Measurements from ENCODE around the gene SETD6. TPM values are rescaled to one million over a fixed set of nuclear protein-coding genes. Genes with fewer than 3 reads are reported as not detected.

SETD6 gene
- total and polyA plus RNA-seq, 2 of the 13 experiments (the other 11 are each of a cell fraction or from before 2014, with no cell fraction given) = 24.0 to 25.7 TPM

DNA sequence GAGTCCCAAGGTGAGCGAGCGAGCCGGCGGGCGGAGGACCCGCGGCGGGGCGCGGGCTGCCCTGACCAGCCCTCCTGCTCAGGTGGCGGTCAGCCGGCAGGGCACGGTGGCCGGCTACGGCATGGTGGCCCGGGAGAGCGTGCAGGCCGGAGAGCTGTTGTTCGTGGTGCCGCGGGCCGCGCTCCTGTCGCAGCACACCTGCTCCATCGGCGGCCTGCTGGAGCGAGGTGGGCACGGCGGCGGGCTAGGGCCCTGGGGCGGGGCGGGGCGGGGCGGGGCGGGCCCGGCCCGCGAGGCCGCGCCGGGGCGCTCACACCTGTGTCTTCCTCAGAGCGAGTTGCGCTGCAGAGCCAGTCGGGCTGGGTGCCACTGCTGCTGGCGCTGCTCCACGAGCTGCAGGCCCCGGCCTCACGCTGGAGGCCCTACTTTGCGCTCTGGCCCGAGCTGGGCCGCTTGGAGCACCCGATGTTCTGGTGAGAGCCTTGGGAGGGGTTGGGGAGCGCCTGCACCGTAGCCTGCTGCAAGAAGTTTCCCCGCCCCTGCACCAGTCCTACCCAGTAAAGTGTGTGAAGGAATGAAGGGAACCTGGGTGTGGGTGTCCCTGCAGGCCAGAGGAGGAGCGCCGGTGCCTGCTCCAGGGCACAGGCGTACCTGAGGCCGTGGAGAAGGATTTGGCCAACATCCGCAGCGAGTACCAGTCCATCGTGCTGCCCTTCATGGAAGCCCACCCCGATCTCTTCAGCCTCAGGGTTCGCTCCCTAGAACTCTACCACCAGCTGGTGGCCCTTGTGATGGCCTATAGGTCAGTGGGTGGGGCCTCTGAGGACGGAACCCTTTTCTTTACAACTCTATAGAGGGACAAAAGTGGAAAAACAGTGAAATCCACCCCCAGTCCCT lies 802 bp downstream of the SETD6 start (continued):
- TF ChIP-seq, protein P1, sequence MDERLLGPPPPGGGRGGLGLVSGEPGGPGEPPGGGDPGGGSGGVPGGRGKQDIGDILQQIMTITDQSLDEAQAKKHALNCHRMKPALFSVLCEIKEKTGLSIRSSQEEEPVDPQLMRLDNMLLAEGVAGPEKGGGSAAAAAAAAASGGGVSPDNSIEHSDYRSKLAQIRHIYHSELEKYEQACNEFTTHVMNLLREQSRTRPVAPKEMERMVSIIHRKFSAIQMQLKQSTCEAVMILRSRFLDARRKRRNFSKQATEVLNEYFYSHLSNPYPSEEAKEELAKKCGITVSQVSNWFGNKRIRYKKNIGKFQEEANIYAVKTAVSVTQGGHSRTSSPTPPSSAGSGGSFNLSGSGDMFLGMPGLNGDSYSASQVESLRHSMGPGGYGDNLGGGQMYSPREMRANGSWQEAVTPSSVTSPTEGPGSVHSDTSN (CRISPR knock-in tag; IDR thresholded peaks at IDR 0.05) = no peak
- TF ChIP-seq ZNF841 (CRISPR knock-in tag; IDR thresholded peaks at IDR 0.05; ENCODE audit: borderline replicate concordance) = 0 out of 2 replicates have a peak, but pooled peaks have one; percentile 17
- TF ChIP-seq SMYD3 (CRISPR knock-in tag; IDR thresholded peaks at IDR 0.05) = no peak
- TF ChIP-seq, protein P2, sequence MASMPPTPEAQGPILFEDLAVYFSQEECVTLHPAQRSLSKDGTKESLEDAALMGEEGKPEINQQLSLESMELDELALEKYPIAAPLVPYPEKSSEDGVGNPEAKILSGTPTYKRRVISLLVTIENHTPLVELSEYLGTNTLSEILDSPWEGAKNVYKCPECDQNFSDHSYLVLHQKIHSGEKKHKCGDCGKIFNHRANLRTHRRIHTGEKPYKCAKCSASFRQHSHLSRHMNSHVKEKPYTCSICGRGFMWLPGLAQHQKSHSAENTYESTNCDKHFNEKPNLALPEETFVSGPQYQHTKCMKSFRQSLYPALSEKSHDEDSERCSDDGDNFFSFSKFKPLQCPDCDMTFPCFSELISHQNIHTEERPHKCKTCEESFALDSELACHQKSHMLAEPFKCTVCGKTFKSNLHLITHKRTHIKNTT (CRISPR knock-in tag; IDR thresholded peaks at IDR 0.05) = no peak; the same call in 1 of the 2 replicates
- TF ChIP-seq HIVEP1 (CRISPR knock-in tag; IDR thresholded peaks at IDR 0.05) = peak; percentile 58; the same call in 1 of the 2 replicates
- no peak for TF ChIP-seq ATM (IDR thresholded peaks at IDR 0.05; ENCODE audit: borderline replicate concordance)
- no peak for TF ChIP-seq SYNCRIP (IDR thresholded peaks at IDR 0.05; ENCODE audit: insufficient read depth, low read depth, low read length)
- TF ChIP-seq ZNF547 (CRISPR knock-in tag; IDR thresholded peaks at IDR 0.05) = no peak; the same call in none of the 2 replicates
- no peak for TF ChIP-seq ZNF232 (CRISPR knock-in tag; IDR thresholded peaks at IDR 0.05; ENCODE audit: borderline replicate concordance)
- no peak for TF ChIP-seq SMAD9 (CRISPR knock-in tag; IDR thresholded peaks at IDR 0.05)
- TF ChIP-seq ASH2L (IDR thresholded peaks at IDR 0.05; ENCODE audit: insufficient read length, low read depth, low read length) = no peak
- TF ChIP-seq, protein P3, sequence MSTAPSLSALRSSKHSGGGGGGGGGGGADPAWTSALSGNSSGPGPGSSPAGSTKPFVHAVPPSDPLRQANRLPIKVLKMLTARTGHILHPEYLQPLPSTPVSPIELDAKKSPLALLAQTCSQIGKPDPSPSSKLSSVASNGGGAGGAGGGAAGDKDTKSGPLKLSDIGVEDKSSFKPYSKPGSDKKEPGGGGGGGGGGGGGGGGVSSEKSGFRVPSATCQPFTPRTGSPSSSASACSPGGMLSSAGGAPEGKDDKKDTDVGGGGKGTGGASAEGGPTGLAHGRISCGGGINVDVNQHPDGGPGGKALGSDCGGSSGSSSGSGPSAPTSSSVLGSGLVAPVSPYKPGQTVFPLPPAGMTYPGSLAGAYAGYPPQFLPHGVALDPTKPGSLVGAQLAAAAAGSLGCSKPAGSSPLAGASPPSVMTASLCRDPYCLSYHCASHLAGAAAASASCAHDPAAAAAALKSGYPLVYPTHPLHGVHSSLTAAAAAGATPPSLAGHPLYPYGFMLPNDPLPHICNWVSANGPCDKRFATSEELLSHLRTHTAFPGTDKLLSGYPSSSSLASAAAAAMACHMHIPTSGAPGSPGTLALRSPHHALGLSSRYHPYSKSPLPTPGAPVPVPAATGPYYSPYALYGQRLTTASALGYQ (CRISPR knock-in tag; IDR thresholded peaks at IDR 0.05) = no peak
- TF ChIP-seq IRF2 (CRISPR knock-in tag; IDR thresholded peaks at IDR 0.05) = no peak
- 0 out of 2 replicates have a peak, but pooled peaks have one; percentile 2 for TF ChIP-seq ZNF7 (CRISPR knock-in tag; IDR thresholded peaks at IDR 0.05)
- TF ChIP-seq, protein P4, sequence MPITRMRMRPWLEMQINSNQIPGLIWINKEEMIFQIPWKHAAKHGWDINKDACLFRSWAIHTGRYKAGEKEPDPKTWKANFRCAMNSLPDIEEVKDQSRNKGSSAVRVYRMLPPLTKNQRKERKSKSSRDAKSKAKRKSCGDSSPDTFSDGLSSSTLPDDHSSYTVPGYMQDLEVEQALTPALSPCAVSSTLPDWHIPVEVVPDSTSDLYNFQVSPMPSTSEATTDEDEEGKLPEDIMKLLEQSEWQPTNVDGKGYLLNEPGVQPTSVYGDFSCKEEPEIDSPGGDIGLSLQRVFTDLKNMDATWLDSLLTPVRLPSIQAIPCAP (CRISPR knock-in tag; IDR thresholded peaks at IDR 0.05; ENCODE audit: low read depth) = no peak
- no peak for TF ChIP-seq MED1 (CRISPR knock-in tag; IDR thresholded peaks at IDR 0.05)
- TF ChIP-seq NR1H2 (CRISPR knock-in tag; IDR thresholded peaks at IDR 0.05; ENCODE audit: borderline replicate concordance, low read depth) = no peak
- 0 out of 2 replicates have a peak, but pooled peaks have one; percentile 1 for TF ChIP-seq ZNF34 (CRISPR knock-in tag; IDR thresholded peaks at IDR 0.05; ENCODE audit: borderline replicate concordance)
- no peak for TF ChIP-seq SOX13 (IDR thresholded peaks at IDR 0.05)
- TF ChIP-seq SOX13 (CRISPR knock-in tag; conservative IDR thresholded peaks at IDR 0.05 in 1 of 2, IDR thresholded peaks at IDR 0.05 in 1 of 2) = no peak
- TF ChIP-seq, protein P5, sequence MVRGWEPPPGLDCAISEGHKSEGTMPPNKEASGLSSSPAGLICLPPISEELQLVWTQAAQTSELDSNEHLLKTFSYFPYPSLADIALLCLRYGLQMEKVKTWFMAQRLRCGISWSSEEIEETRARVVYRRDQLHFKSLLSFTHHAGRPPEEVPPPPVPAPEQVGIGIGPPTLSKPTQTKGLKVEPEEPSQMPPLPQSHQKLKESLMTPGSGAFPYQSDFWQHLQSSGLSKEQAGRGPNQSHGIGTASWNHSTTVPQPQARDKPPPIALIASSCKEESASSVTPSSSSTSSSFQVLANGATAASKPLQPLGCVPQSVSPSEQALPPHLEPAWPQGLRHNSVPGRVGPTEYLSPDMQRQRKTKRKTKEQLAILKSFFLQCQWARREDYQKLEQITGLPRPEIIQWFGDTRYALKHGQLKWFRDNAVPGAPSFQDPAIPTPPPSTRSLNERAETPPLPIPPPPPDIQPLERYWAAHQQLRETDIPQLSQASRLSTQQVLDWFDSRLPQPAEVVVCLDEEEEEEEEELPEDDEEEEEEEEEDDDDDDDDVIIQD (CRISPR knock-in tag; IDR thresholded peaks at IDR 0.05; ENCODE audit: low read depth) = no peak
- TF ChIP-seq ZSCAN30 (CRISPR knock-in tag; IDR thresholded peaks at IDR 0.05) = 0 out of 2 replicates have a peak, but pooled peaks have one; percentile 63
- TF ChIP-seq SRSF1 (optimal IDR thresholded peaks at IDR 0.05; ENCODE audit: low read depth, low read length) = peak; percentile 35

Measured in HepG2 (cell line).